Activated naive CD4-positive, alpha-beta T cell treated with anti-CD3 and anti-CD28 coated beads, Interleukin-2, amount 50 U/mL, for 72 hours (primary cell): Measurements from ENCODE around the gene RHBDD2. TPM values are rescaled to one million over a fixed set of nuclear protein-coding genes. Genes with fewer than 3 reads are reported as not detected.
"Not testable (repeated sequence)": the region's sequence is repeated elsewhere in the genome, so short reads cannot be mapped to it uniquely, and the experiment has no call there.

Experiments
- ATAC-seq, 2 donors: fragments of 150-1000 bp; cut with Tn5 transposase; 2 replicates each; pipeline ENCODE4 v1.10.0; 2021; ENCODE audit warnings: mild to moderate bottlenecking in 2 of 2, moderate library complexity in 2 of 2
- DNase-seq, 2 donors: peaks; one replicate each; pipeline ENCODE4 v3.0.0; 2021 to 2022; ENCODE audit warnings: low spot score in 2 of 2
- H3K27ac Mint-ChIP-seq, 2 donors: one replicate each; pipeline ENCODE4 v1.8.0; 2022; ENCODE audit warnings: mild to moderate bottlenecking in 2 of 2, mixed read lengths in 2 of 2
- H3K36me3 Mint-ChIP-seq, 2 donors: one replicate each; pipeline ENCODE4 v1.8.0; 2022; ENCODE audit warnings: mixed read lengths in 2 of 2
- H3K9me3 Mint-ChIP-seq, 2 donors: one replicate each; pipeline ENCODE4 v1.8.0; 2022; ENCODE audit warnings: mixed read lengths in 2 of 2
- total RNA-seq, 2 donors: library from RNA; stranded (reverse); gene quantifications; one replicate each; pipeline ENCODE4 v1.2.3, GENCODE V29; 2022

The RHBDD2 gene
- total RNA-seq, 2 donors from 2014 or later: 14.5 to 26.3 TPM

- no peak for DNase-seq
- peak; percentile 62 to 74 for ATAC-seq
- Mint-ChIP-seq H3K9me3 (no peaks in the 10 kb centered on the region), H3K36me3 (peaks cover 16 to 18% of the 10 kb centered on the region in 2 donors), H3K27ac (peak overlapping the region; percentile 85 to 93)
Measured at GRCh38 chr7:75878312-75878768, 494 bp upstream of the RHBDD2 start.

- Mint-ChIP-seq H3K36me3 (peaks cover 16 to 18% of the 10 kb centered on the region in 2 donors), H3K9me3 (no peaks in the 10 kb centered on the region), H3K27ac (peak overlapping the region; percentile 92 to 93)
- ATAC-seq: no peak
- DNase-seq: no peak
Measured at GRCh38 chr7:75879771-75880184, 944 bp downstream of the RHBDD2 start.

GRCh38 chr7:75880242-75880641, 1.4 kb downstream of the RHBDD2 start:
- ATAC-seq: no peak
- DNase-seq: no peak
- Mint-ChIP-seq H3K27ac (peak overlapping the region in 1 of 2 donors; percentile 93), H3K9me3 (no peaks in the 10 kb centered on the region), H3K36me3 (peaks cover 16 to 18% of the 10 kb centered on the region in 2 donors)

- ATAC-seq: no peak
- Mint-ChIP-seq H3K27ac (peak overlapping the region in 1 of 2 donors; percentile 23), H3K36me3 (peaks cover 16 to 18% of the 10 kb centered on the region in 2 donors), H3K9me3 (no peaks in the 10 kb centered on the region)
- no peak for DNase-seq
Measured at GRCh38 chr7:75881436-75882095, 2.7 kb downstream of the RHBDD2 start.

- DNase-seq, ATAC-seq, H3K27ac Mint-ChIP-seq, H3K9me3 Mint-ChIP-seq: not testable (repeated sequence)
- H3K36me3 Mint-ChIP-seq: peaks cover 16 to 18% of the 10 kb centered on the region in 2 donors
Measured at GRCh38 chr7:75883265-75883824, 4.5 kb downstream of the RHBDD2 start.

GRCh38 chr7:75884476-75884875, 5.6 kb downstream of the RHBDD2 start:
- H3K9me3 Mint-ChIP-seq: no peaks in the 10 kb centered on the region
- DNase-seq (no peak), ATAC-seq (no peak)
- peaks cover 11 to 14% of the 10 kb centered on the region in 2 donors for H3K36me3 Mint-ChIP-seq
- H3K27ac Mint-ChIP-seq: no peak overlapping the region

- H3K27ac Mint-ChIP-seq: no peak overlapping the region
- DNase-seq (no peak), ATAC-seq (no peak)
- no peaks in the 10 kb centered on the region for H3K9me3 Mint-ChIP-seq
- H3K36me3 Mint-ChIP-seq: peaks cover 6 to 8% of the 10 kb centered on the region in 2 donors
Measured at GRCh38 chr7:75885036-75885435, 6.2 kb downstream of the RHBDD2 start.

- DNase-seq (no peak), ATAC-seq (no peak)
- Mint-ChIP-seq H3K9me3 (no peaks in the 10 kb centered on the region), H3K36me3 (no peaks in the 10 kb centered on the region), H3K27ac (peak overlapping the region in 1 of 2 donors; percentile 36)
Measured at GRCh38 chr7:75887669-75888369, 9.0 kb downstream of the RHBDD2 start.

- Mint-ChIP-seq H3K36me3 (no peaks in the 10 kb centered on the region), H3K27ac (peak overlapping the region in 1 of 2 donors; percentile 89), H3K9me3 (no peaks in the 10 kb centered on the region)
- no peak for ATAC-seq
- DNase-seq: no peak
Measured at GRCh38 chr7:75888464-75889222, 9.8 kb downstream of the RHBDD2 start.

GRCh38 chr7:75889223-75889825, 10.5 kb downstream of the RHBDD2 start:
- H3K9me3 Mint-ChIP-seq: no peaks in the 10 kb centered on the region
- no peak overlapping the region for H3K27ac Mint-ChIP-seq
- no peak for DNase-seq

GRCh38 chr7:75889826-75890225, 11.0 kb downstream of the RHBDD2 start:
- no peak overlapping the region for H3K27ac Mint-ChIP-seq
- no peaks in the 10 kb centered on the region for H3K36me3 Mint-ChIP-seq
- no peaks in the 10 kb centered on the region for H3K9me3 Mint-ChIP-seq
- ATAC-seq (no peak), DNase-seq (no peak)

More at GRCh38 chr7:75889223-75889825, 10.5 kb downstream of the RHBDD2 start:
- ATAC-seq: no peak
- H3K36me3 Mint-ChIP-seq: no peaks in the 10 kb centered on the region

- not testable (repeated sequence) for H3K27ac Mint-ChIP-seq, DNase-seq, H3K9me3 Mint-ChIP-seq, ATAC-seq, H3K36me3 Mint-ChIP-seq
Measured at GRCh38 chr7:75891237-75891636, 12.4 kb downstream of the RHBDD2 start.

GRCh38 chr7:75891815-75892411, 13.1 kb downstream of the RHBDD2 start:
- Mint-ChIP-seq H3K36me3 (no peaks in the 10 kb centered on the region), H3K9me3 (no peaks in the 10 kb centered on the region), H3K27ac (no peak overlapping the region)
- DNase-seq (no peak), ATAC-seq (no peak)

- ATAC-seq (no peak), DNase-seq (no peak)
- Mint-ChIP-seq H3K36me3 (no peaks in the 10 kb centered on the region), H3K27ac (peak overlapping the region in 1 of 2 donors; percentile 91), H3K9me3 (no peaks in the 10 kb centered on the region)
Measured at GRCh38 chr7:75892634-75893272, 13.9 kb downstream of the RHBDD2 start.

- Mint-ChIP-seq H3K36me3 (no peaks in the 10 kb centered on the region), H3K27ac (no peak overlapping the region), H3K9me3 (no peaks in the 10 kb centered on the region)
- DNase-seq (no peak), ATAC-seq (no peak)
Measured at GRCh38 chr7:75896803-75897327, 18.0 kb downstream of the RHBDD2 start.
